Mesenchymal stem cell (in vitro differentiated cells and primary cell): ENCODE data around the gene GPR152.
"Not testable (repeated sequence)": the region's sequence is repeated elsewhere in the genome, so short reads cannot be mapped to it uniquely, and the experiment has no call there.

ENCODE experiments used
- DNase-seq: peaks from one replicate; pipeline ENCODE4 v3.0.0-alpha.2; 2013
- H2AFZ ChIP-seq: one replicate; pipeline ENCODE4 v1.6.1; 2013; ENCODE audit warnings: low read depth, mild to moderate bottlenecking, control low read depth, inconsistent platforms, low read length, moderate library complexity
- H2AK5ac ChIP-seq: 2 replicates; pipeline ENCODE4 v1.6.1; 2013; ENCODE audit warnings: low read length, moderate library complexity, mild to moderate bottlenecking, inconsistent platforms; ENCODE audit not compliant: severe bottlenecking
- H2BK120ac ChIP-seq: one replicate; pipeline ENCODE4 v1.6.1; 2013; ENCODE audit warnings: low read depth, mild to moderate bottlenecking, inconsistent platforms, low read length, moderate library complexity
- H2BK12ac ChIP-seq, 2 experiments: one replicate each; pipeline ENCODE4 v1.6.1; 2013; ENCODE audit warnings: inconsistent platforms in 2 of 2, low read length in 2 of 2, mild to moderate bottlenecking in 2 of 2, moderate library complexity in 2 of 2, control low read depth in 1 of 2
- H2BK15ac ChIP-seq: one replicate; pipeline ENCODE4 v1.6.1; 2013; ENCODE audit warnings: mild to moderate bottlenecking, low read depth, inconsistent platforms; ENCODE audit not compliant: poor library complexity, severe bottlenecking
- H2BK5ac ChIP-seq: 2 replicates; pipeline ENCODE4 v1.6.1; 2013; ENCODE audit warnings: low read depth, mild to moderate bottlenecking, low read length, control low read depth, inconsistent platforms; ENCODE audit not compliant: poor library complexity, severe bottlenecking
- H3K14ac ChIP-seq, 2 experiments: one replicate each; pipeline ENCODE4 v1.6.1; 2013; ENCODE audit warnings: inconsistent platforms in 2 of 2, low read length in 2 of 2, control low read depth in 1 of 2, mild to moderate bottlenecking in 1 of 2, moderate library complexity in 1 of 2
- H3K18ac ChIP-seq, 2 experiments: one replicate each; pipeline ENCODE4 v1.6.1; 2013; ENCODE audit warnings: inconsistent platforms in 2 of 2, low read length in 2 of 2, control low read depth in 1 of 2, low read depth in 1 of 2, mild to moderate bottlenecking in 1 of 2
- H3K23ac ChIP-seq, 2 experiments: one replicate each; pipeline ENCODE4 v1.6.1; 2013; ENCODE audit warnings: inconsistent platforms in 2 of 2, low read length in 2 of 2, mild to moderate bottlenecking in 2 of 2, moderate library complexity in 2 of 2, control low read depth in 1 of 2
- H3K27ac ChIP-seq: 2 replicates; pipeline ENCODE4 v1.5.1; 2013; ENCODE audit warnings: mild to moderate bottlenecking, moderate library complexity, low read length, control low read depth, inconsistent platforms; ENCODE audit not compliant: poor library complexity, severe bottlenecking
- H3K27me3 ChIP-seq, 2 experiments: 2 replicates each; pipeline versions ENCODE4 v1.6.1 to v1.7.0; 2013; ENCODE audit warnings: low read length in 2 of 2, mild to moderate bottlenecking in 2 of 2, moderate library complexity in 2 of 2, control low read depth in 1 of 2, inconsistent platforms in 1 of 2; ENCODE audit not compliant: control insufficient read depth in 1 of 2, insufficient read depth in 1 of 2
- H3K36me3 ChIP-seq, 2 experiments: 2 replicates each; pipeline versions ENCODE4 v1.6.1 to v1.7.0; 2013; ENCODE audit warnings: low read length in 2 of 2, control low read depth in 1 of 2, inconsistent platforms in 1 of 2, low read depth in 1 of 2, mild to moderate bottlenecking in 1 of 2; ENCODE audit not compliant: insufficient read depth in 2 of 2, control insufficient read depth in 1 of 2
- H3K4ac ChIP-seq, 2 experiments: one replicate each; pipeline ENCODE4 v1.6.1; 2013; ENCODE audit warnings: inconsistent platforms in 2 of 2, low read length in 2 of 2, mild to moderate bottlenecking in 2 of 2, moderate library complexity in 2 of 2, control low read depth in 1 of 2, low read depth in 1 of 2
- H3K4me1 ChIP-seq: 2 replicates; pipeline ENCODE4 v1.6.1; 2013; ENCODE audit warnings: low read depth, low read length, control low read depth; ENCODE audit not compliant: control insufficient read depth, insufficient read depth
- H3K4me2 ChIP-seq: 2 replicates; pipeline ENCODE4 v1.6.1; 2013; ENCODE audit warnings: low read length, mild to moderate bottlenecking, inconsistent platforms; ENCODE audit not compliant: poor library complexity, severe bottlenecking
- H3K4me3 ChIP-seq, 2 experiments: 2 replicates each; pipeline versions ENCODE4 v1.5.1 to v1.7.0; 2013; ENCODE audit warnings: low read length in 2 of 2, mild to moderate bottlenecking in 2 of 2, control low read depth in 1 of 2, low read depth in 1 of 2; ENCODE audit not compliant: insufficient read depth in 1 of 2
- H3K79me1 ChIP-seq: replicated peaks from 2 replicates; pipeline ENCODE4 v1.6.1; 2013; ENCODE audit warnings: mild to moderate bottlenecking, control low read depth, low read length, inconsistent platforms; ENCODE audit not compliant: poor library complexity, severe bottlenecking
- H3K9ac ChIP-seq: 2 replicates; pipeline ENCODE4 v1.7.0; 2013; ENCODE audit warnings: mild to moderate bottlenecking, low read length, moderate library complexity
- H3K9me3 ChIP-seq: 2 replicates; pipeline ENCODE4 v1.7.0; 2013; ENCODE audit warnings: mild to moderate bottlenecking, low read length; ENCODE audit not compliant: control insufficient read depth
- H4K8ac ChIP-seq: one replicate; pipeline ENCODE4 v1.6.1; 2013; ENCODE audit warnings: inconsistent platforms, mild to moderate bottlenecking, low read length, moderate library complexity
- H4K91ac ChIP-seq: one replicate; pipeline ENCODE4 v1.6.1; 2013; ENCODE audit warnings: mild to moderate bottlenecking, low read length, inconsistent platforms
- WGBS: methylation state at CpG from one replicate; pipeline ENCODE4 v1.1.7; 2013; ENCODE audit warnings: mixed read lengths; 5-methylcytosine and 5-hydroxymethylcytosine counted together

GPR152 gene

DNA sequence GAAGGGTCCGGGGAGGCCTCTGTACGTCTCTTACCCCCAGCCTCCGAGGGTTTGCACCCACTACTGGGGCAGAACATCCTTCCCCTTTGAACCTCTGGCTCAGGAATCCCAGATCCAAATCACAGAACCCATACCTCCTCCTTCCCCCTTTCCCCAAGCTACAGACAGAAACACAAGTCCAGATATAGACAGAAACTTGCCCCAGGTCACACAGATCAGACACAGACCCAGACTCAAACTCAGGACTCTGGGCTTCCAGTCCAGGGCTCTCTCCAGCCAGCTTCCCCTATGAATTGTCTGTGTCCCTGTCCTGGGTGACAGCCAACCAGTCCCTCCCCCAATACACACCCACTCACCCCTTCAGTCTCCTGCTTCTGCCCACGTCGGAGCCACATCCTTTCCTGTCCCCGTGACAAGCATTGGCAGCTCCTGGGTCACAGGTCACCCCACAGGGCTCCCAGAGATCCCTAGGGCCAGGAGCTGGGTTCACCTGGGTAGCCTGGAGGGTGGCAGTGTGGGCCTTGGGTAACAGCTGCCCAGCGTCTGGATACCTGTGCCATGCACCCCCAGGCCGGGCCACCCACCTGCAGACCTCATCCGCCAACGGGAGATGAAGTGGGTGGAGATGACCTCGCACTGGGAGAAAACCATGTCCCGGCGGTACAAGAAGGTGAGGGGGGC is 47.9 kb downstream of the GPR152 start:
- Histone ChIP-seq H2BK5ac (no peak overlapping the region), H4K8ac (no peak overlapping the region), H3K23ac (no peak overlapping the region), H3K4me3 (no peak overlapping the region), H3K14ac (no peak overlapping the region), H3K4me2 (no peak overlapping the region), H3K4ac (no peak overlapping the region), H3K27me3 (peaks cover under 1 to 37% of the 10 kb centered on the region in 2 experiments), H2BK15ac (no peak overlapping the region), H3K9me3 (no peaks in the 10 kb centered on the region), H2AFZ (no peak overlapping the region), H4K91ac (peak overlapping the region; percentile 9), H2BK120ac (no peak overlapping the region), H3K18ac (no peak overlapping the region), H3K4me1 (peaks cover 20% of the 10 kb centered on the region), H2AK5ac (no peak overlapping the region), H3K79me1 (no peaks in the 10 kb centered on the region), H2BK12ac (no peak overlapping the region), H3K36me3 (peaks cover 5 to 7% of the 10 kb centered on the region in 2 experiments), H3K27ac (no peak overlapping the region), H3K9ac (no peak overlapping the region)
- 87% methylated on average over 13 of the region's 13 CpGs for WGBS
- no peak for DNase-seq

DNA sequence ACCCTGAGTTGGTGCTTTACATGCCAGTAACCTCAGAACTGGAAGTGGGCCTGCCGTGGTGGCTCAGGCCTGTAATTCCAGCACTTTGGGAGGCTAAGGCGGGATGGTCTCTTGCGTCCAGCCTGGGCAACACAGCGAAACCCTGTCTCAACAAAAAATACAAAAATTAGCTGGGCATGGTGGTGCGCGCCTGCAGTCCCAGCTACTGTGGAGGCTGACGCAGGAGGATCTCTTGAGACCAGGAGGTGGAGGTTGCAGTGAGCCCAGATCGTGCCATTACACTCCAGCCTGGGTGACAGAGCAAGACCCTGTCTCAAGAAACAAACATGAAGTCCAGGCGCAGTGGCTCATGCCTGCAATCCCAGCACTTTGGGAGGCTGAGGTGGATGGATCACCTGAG is 49.4 kb downstream of the GPR152 start:
- Histone ChIP-seq H3K4me1 (peaks cover 29% of the 10 kb centered on the region), H3K36me3 (peaks cover 21 to 23% of the 10 kb centered on the region in 2 experiments), H3K27me3 (peaks cover 0 to 22% of the 10 kb centered on the region in 2 experiments)
- not testable (repeated sequence) for H2AFZ ChIP-seq, H2BK120ac ChIP-seq, H2BK5ac ChIP-seq, H3K18ac ChIP-seq, H3K4me2 ChIP-seq, H3K4me3 ChIP-seq, H2BK12ac ChIP-seq, DNase-seq, H3K4ac ChIP-seq, H3K9me3 ChIP-seq, H3K9ac ChIP-seq, H3K14ac ChIP-seq, H3K23ac ChIP-seq, H4K91ac ChIP-seq, H3K79me1 ChIP-seq, H4K8ac ChIP-seq, H2BK15ac ChIP-seq, H3K27ac ChIP-seq, H2AK5ac ChIP-seq
- 97% methylated on average over 9 of the region's 9 CpGs for whole genome bisulfite sequencing

DNA sequence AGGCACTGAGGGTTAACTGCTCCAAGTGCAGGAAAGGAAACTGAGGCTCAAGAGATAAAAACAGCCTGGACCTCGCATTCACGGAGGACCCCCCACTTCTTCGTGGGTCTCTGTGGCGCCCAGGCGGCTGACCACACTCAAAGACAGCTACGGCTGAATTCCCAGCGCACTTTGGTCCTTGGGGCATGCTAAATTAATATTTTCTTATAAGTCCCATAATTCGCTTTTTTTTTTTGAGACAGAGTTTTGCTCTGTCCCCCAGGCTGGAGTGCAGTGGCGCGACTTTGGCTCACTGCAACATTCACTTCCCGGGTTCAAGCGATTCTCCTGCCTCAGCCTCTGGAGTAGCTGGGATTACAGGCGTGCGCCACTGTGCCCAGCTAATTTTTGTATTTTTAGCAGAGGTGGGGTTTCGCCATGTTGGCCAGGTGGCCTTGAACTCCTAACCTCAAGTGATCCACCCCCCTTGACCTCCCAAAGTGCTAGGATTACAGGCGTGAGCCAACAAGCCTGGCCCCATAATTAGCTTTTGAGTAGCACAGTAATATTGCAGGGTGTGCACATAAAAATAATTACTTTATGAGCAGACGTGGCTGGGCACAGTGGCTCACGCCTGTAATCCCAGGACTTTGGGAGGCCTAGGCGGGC is 50.2 kb downstream of the GPR152 start:
- H2AK5ac ChIP-seq, result peak overlapping the region; percentile 17
- not testable (repeated sequence) for DNase-seq, H2BK5ac ChIP-seq, H2BK120ac ChIP-seq, H3K9me3 ChIP-seq, H3K14ac ChIP-seq, H2BK12ac ChIP-seq, H4K91ac ChIP-seq, H2AFZ ChIP-seq, H3K23ac ChIP-seq
- 79% methylated on average over 19 of the region's 19 CpGs for whole genome bisulfite sequencing
- peak overlapping the region; percentile 6 to 81 for H3K18ac ChIP-seq
- H4K8ac ChIP-seq, result peak overlapping the region; percentile 16
- H3K4me3 ChIP-seq, result peak overlapping the region in 1 of 2 experiments; percentile 66
- H3K4me2 ChIP-seq, result peak overlapping the region; percentile 2
- peak overlapping the region; percentile 79 for H3K9ac ChIP-seq
- peak overlapping the region; percentile 53 for H3K27ac ChIP-seq
- peak overlapping the region in 1 of 2 experiments; percentile 29 for H3K4ac ChIP-seq
- H3K4me1 ChIP-seq, result peaks cover 30% of the 10 kb centered on the region
- peak overlapping the region; percentile 73 for H2BK15ac ChIP-seq
- peaks cover 12% of the 10 kb centered on the region for H3K79me1 ChIP-seq
- H3K36me3 ChIP-seq, result peaks cover 29 to 31% of the 10 kb centered on the region in 2 experiments
- peaks cover 0 to 14% of the 10 kb centered on the region in 2 experiments for H3K27me3 ChIP-seq

DNA sequence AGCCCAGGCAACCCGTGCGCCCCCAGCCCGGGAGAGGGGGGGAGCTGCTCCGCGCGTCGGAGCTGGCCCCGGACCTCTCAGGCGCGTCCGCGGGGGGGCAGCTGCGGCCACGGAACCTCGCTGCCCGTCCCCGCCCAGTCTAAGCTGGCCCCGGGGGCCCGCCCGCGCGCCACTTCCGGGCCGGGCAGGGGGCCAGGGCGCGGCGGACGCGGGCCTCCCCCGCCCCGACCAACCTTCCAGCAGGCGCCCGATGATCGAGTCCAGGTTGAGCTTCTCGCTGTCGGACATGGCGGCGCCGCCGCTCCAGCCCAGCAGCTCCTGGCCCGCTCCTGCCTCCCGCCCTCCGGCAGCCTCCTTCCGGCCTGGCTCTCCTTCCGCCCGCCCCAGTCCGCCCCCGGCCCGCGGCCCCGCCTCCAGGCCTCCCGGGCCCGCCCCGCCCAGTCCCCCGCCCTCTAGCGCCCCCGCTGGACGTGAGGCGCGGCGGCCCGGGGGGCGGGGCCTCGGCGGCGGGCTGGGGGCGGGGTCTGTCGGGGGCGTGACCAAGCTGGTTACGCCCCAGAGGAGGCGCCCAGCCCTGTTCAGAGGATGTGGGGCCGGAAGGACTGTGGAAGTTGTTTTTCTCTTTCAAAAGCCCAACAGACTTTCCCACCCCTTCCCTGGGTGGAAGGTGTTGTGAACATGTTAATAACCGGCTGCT is 50.9 kb downstream of the GPR152 start, which contains the start of gene PPP1CA:
Gene PPP1CA, minus strand, starts transcription at position 364 of the 697 bp plus-strand sequence. Its CDS starts 76 bp downstream, at position 288.
- Histone ChIP-seq H3K14ac (peak within 1 kb of the TSS; percentile 77 to 91), H3K4me2 (peak within 1 kb of the TSS; percentile 66), H2BK120ac (peak within 1 kb of the TSS; percentile 93), H2AK5ac (peak within 1 kb of the TSS; percentile 72), H3K79me1 (peaks cover 18% of the 10 kb centered on the region), H3K23ac (peak within 1 kb of the TSS in 1 of 2 experiments; percentile 87), H2BK15ac (peak within 1 kb of the TSS; percentile 73), H2BK5ac (peak within 1 kb of the TSS; percentile 58), H3K18ac (peak within 1 kb of the TSS; percentile 87 to 94), H3K4me1 (peaks cover 29% of the 10 kb centered on the region), H3K4ac (peak within 1 kb of the TSS; percentile 92 to 99), H3K27ac (peak within 1 kb of the TSS; percentile 53), H4K91ac (peak within 1 kb of the TSS; percentile 90), H3K4me3 (peak within 1 kb of the TSS; percentile 84 to 89), H3K27me3 (peaks cover 0 to 7% of the 10 kb centered on the region in 2 experiments), H3K36me3 (peaks cover 30 to 37% of the 10 kb centered on the region in 2 experiments), H3K9ac (peak within 1 kb of the TSS; percentile 96), H3K9me3 (no peaks in the 10 kb centered on the region), H2BK12ac (peak within 1 kb of the TSS in 1 of 2 experiments; percentile 67), H4K8ac (peak within 1 kb of the TSS; percentile 76), H2AFZ (peak within 1 kb of the TSS; percentile 74)
- WGBS, result under 1% methylated on average over 36 of the region's 73 CpGs
- peak; percentile 86 for DNase-seq
